ENCODE measurements around the gene BST1. TPM values are rescaled to one million over a fixed set of nuclear protein-coding genes. Genes with fewer than 3 reads are reported as not detected.
A peak's percentile ranks its signal among the peaks of the same experiment; 100 is the strongest.

The BST1 gene
- total and polyA plus RNA-seq, 2 donors (not counting 3 experiments of a cell fraction or from before 2014, with no cell fraction given) = 10.7 to 14.0 TPM

DNA sequence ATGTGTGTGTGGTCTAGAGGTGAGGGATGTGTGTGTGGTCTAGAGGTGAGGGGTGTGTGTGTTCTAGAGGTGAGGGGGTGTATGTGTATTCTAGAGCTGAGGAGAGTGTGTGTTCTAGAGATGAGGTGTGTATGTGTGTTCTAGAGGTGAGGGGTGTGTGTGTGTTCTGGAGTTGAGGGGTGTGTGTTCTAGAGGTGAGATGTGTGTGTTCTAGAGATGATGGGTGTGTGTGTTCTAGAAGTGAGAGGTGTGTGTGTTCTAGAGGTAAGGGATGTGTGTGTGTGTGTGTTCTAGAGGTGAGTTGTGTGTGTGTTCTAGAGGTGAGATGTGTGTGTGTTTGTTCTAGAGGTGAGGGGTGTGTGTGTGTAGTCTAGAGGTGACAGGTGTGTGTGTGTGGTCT lies 1.3 kb downstream of the BST1 start:
- POLR2A ChIA-PET = no interaction called here

More for the DNA sequence above, 1.3 kb downstream of the BST1 start:
- Histone ChIP-seq H2AFZ (ENCODE audit: low read depth, low read length) (no peak overlapping the region), H3K27ac (ENCODE audit: insufficient read depth, low read depth, low read length) (no peak overlapping the region), H3K27me3 (ENCODE audit: control insufficient read depth in 2 of 2, insufficient read depth in 2 of 2, low read length in 2 of 2) (no peaks in the 10 kb centered on the region), H3K4me1 (ENCODE audit: control insufficient read depth, extremely low read depth, insufficient read depth, low read length) (peaks cover 5% of the 10 kb centered on the region), H4K20me1 (replicated peaks; ENCODE audit: control insufficient read depth, extremely low read depth, insufficient read depth, low read length) (no peaks in the 10 kb centered on the region), H3K9me3 (replicated peaks; ENCODE audit: control insufficient read depth, insufficient read depth, low read length) (no peaks in the 10 kb centered on the region), H3K4me2 (ENCODE audit: insufficient read depth, low read length) (no peak overlapping the region), H3K36me3 (ENCODE audit: control insufficient read depth in 2 of 2, extremely low read depth in 1 of 2, insufficient read depth in 2 of 2, low read length in 2 of 2) (no peaks in the 10 kb centered on the region), H3K4me3 (replicated peaks in 1 of 3; ENCODE audit: insufficient read depth in 1 of 3, low read depth in 1 of 3, low read length in 3 of 3) (no peak overlapping the region), H3K9ac (replicated peaks; ENCODE audit: extremely low read depth, insufficient read depth, low read length) (no peak overlapping the region), H3K9me1 (replicated peaks; ENCODE audit: control insufficient read depth, extremely low read depth, insufficient read depth, low read length) (no peaks in the 10 kb centered on the region), H3K79me2 (ENCODE audit: control insufficient read depth, insufficient read depth, low read length) (no peaks in the 10 kb centered on the region)
- dilution Hi-C loops (cut with MboI; ENCODE audit: extremely low pct_ligation_motif_present, low sequenced_read_pairs) = no loop called here
- no TSS peak for BruUV-seq (replicated peaks)
- DNase-seq (ENCODE audit: low read depth, low spot score) (no peak), FAIRE-seq (peak; percentile 33)
- CTCF ChIA-PET = no interaction called here
- intact Hi-C loops (cut with micrococcal nuclease) = no loop called here
- TF ChIP-seq POLR2A (IDR thresholded peaks at IDR 0.05; ENCODE audit: low read depth, low read length) (no peak), POLR2AphosphoS5 (IDR thresholded peaks at IDR 0.05; ENCODE audit: insufficient read depth, low read depth, low read length) (no peak), EZH2 (IDR thresholded peaks at IDR 0.05; ENCODE audit: borderline replicate concordance, low read depth, low read length, severe bottlenecking) (no peak), GATA2 (IDR thresholded peaks at IDR 0.05; ENCODE audit: insufficient read depth, insufficient read length, low read depth, low read length) (no peak), JUN (IDR thresholded peaks at IDR 0.05; ENCODE audit: borderline replicate concordance, insufficient read depth, insufficient read length, low read depth) (no peak), FOS (IDR thresholded peaks at IDR 0.05; ENCODE audit: borderline replicate concordance, insufficient read depth, low read length) (no peak), MYC (IDR thresholded peaks at IDR 0.05; ENCODE audit: low read depth, low read length) (no peak)
- TF ChIP-seq, protein P1, sequence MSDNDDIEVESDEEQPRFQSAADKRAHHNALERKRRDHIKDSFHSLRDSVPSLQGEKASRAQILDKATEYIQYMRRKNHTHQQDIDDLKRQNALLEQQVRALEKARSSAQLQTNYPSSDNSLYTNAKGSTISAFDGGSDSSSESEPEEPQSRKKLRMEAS (IDR thresholded peaks at IDR 0.05; ENCODE audit: insufficient read depth, insufficient read length) = no peak
- TF ChIP-seq, protein P2, sequence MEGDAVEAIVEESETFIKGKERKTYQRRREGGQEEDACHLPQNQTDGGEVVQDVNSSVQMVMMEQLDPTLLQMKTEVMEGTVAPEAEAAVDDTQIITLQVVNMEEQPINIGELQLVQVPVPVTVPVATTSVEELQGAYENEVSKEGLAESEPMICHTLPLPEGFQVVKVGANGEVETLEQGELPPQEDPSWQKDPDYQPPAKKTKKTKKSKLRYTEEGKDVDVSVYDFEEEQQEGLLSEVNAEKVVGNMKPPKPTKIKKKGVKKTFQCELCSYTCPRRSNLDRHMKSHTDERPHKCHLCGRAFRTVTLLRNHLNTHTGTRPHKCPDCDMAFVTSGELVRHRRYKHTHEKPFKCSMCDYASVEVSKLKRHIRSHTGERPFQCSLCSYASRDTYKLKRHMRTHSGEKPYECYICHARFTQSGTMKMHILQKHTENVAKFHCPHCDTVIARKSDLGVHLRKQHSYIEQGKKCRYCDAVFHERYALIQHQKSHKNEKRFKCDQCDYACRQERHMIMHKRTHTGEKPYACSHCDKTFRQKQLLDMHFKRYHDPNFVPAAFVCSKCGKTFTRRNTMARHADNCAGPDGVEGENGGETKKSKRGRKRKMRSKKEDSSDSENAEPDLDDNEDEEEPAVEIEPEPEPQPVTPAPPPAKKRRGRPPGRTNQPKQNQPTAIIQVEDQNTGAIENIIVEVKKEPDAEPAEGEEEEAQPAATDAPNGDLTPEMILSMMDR (IDR thresholded peaks at IDR 0.05; ENCODE audit: extremely low read depth in 1 of 2, insufficient read depth in 1 of 2, low read depth in 1 of 2, low read length in 2 of 2) = no peak
